Adrenal gland (tissue), 5 donors: ENCODE data around the gene SERPINB5.

Experiments used
- CTCF ChIP-seq, 6 experiments: fragments of 450-650 bp in 4 of 6; fragments of 200-600 bp in 2 of 6; sonication (generic) in 1 of 6; IDR thresholded peaks; 1 replicate in 5 of 6; 2 replicates in 1 of 6; pipeline versions ENCODE4 v1.5.1 to v1.8.0; 2016 to 2021; ENCODE audit warnings: antibody characterized with exemption in 6 of 6, mild to moderate bottlenecking in 2 of 6, moderate library complexity in 1 of 6
- POLR2A ChIP-seq, 2 donors: fragments of 450-650 bp; IDR thresholded peaks; one replicate each; pipeline ENCODE4 v1.6.1; 2017; ENCODE audit warnings: antibody characterized with exemption in 2 of 2, mild to moderate bottlenecking in 2 of 2, moderate library complexity in 1 of 2
- donor health status: DM: no; HTN: no; CAD: no.

- TF ChIP-seq POLR2A (IDR thresholded peaks at IDR 0.05): no peak
- TF ChIP-seq CTCF (IDR thresholded peaks at IDR 0.05): no peak
Measured at GRCh38 chr18:63539904-63540510, 63.2 kb downstream of the SERPINB5 start.
